HG02642 (cell line): ENCODE data around the gene OR11H7.
"Not testable (repeated sequence)": the region's sequence is repeated elsewhere in the genome, so short reads cannot be mapped to it uniquely, and the experiment has no call there.

Source experiments
- ATAC-seq: cut with Tn5 transposase; IDR thresholded peaks from one replicate; pipeline ENCODE4 v1.9.1; 2021; ENCODE audit warnings: mild to moderate bottlenecking; ENCODE audit not compliant: unreplicated experiment, poor library complexity

OR11H7 gene

GRCh38 chr14:20274062-20274461 lies 45.3 kb downstream of the OR11H7 start:
- ATAC-seq: no peak

- no peak for ATAC-seq
Measured at GRCh38 chr14:20277409-20277808, 48.6 kb downstream of the OR11H7 start.

- no peak for ATAC-seq
Measured at GRCh38 chr14:20278414-20278813, 49.6 kb downstream of the OR11H7 start.

DNA sequence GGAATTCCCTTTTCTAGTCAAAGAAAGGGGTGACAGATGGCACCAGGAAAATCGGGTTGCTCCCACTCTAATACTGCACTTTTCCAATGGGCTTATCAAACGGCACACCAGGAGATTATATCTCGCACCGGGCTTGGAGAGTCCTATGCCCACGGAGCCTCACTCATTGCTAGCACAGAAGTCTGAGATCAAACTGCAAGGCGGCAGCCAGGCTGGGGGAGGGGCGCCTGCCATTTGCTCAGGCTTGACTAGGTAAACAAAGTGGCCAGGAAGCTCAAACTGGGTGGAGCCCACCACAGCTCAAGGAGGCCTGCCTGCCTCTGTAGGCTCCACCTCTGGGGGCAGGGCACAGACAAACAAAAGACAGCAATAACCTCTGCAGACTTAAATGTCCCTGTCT lies 51.5 kb downstream of the OR11H7 start:
- ATAC-seq: not testable (repeated sequence)
